Spinal cord (tissue), 10 donors: ENCODE results near the gene SGCA. TPM values are rescaled to one million over a fixed set of nuclear protein-coding genes. Genes with fewer than 3 reads are reported as not detected.

Source experiments
- DNase-seq, 6 donors: peaks; one replicate each; pipeline versions ENCODE4 v3.0.0 to v3.0.0-alpha.2; 2013 to 2015; ENCODE audit warnings: low spot score in 6 of 6, low read depth in 4 of 6
- H3K27ac ChIP-seq: one replicate; pipeline ENCODE4 v1.5.1; 2013; ENCODE audit warnings: low read depth, low read length, control low read depth
- H3K27me3 ChIP-seq: one replicate; pipeline ENCODE4 v1.6.1; 2013; ENCODE audit warnings: low read length; ENCODE audit not compliant: control insufficient read depth, insufficient read depth
- H3K36me3 ChIP-seq: one replicate; pipeline ENCODE4 v1.6.1; 2013; ENCODE audit warnings: low read length; ENCODE audit not compliant: control insufficient read depth, insufficient read depth
- H3K4me1 ChIP-seq: one replicate; pipeline ENCODE4 v1.6.1; 2013; ENCODE audit warnings: low read length; ENCODE audit not compliant: control insufficient read depth, insufficient read depth
- H3K4me3 ChIP-seq: one replicate; pipeline ENCODE4 v1.5.1; 2013; ENCODE audit warnings: low read depth, low read length, control low read depth
- H3K9me3 ChIP-seq: one replicate; pipeline ENCODE4 v1.6.1; 2013; ENCODE audit warnings: low read length; ENCODE audit not compliant: control insufficient read depth, insufficient read depth
- WGBS: methylation state at CpG from one replicate; pipeline ENCODE4 v1.1.5; 2013; ENCODE audit warnings: missing lambda C conversion rate; ENCODE audit not compliant: insufficient coverage; 5-methylcytosine and 5-hydroxymethylcytosine counted together
- polyA plus RNA-seq, 2 donors: library from polyadenylated mRNA; unstranded; fragments of 120-200 nt; gene quantifications; one replicate each; pipeline ENCODE4 v1.2.1, GENCODE V29; 2013; ENCODE audit not compliant: insufficient read length in 2 of 2
- total RNA-seq, 2 donors: library from RNA; depleted of rRNA in 1 of 2; stranded (reverse); fragments of 120-200 nt in 1 of 2; fragments of >200 nt in 1 of 2; gene quantifications; one replicate each; pipeline versions ENCODE4 v1.2.3 to v1.2.4, GENCODE V29; 2013 to 2014
- donor health status: healthy.

SGCA gene
- total and polyA plus RNA-seq, 4 donors = 0.72 to 3.0 (median 1.2) TPM

DNA sequence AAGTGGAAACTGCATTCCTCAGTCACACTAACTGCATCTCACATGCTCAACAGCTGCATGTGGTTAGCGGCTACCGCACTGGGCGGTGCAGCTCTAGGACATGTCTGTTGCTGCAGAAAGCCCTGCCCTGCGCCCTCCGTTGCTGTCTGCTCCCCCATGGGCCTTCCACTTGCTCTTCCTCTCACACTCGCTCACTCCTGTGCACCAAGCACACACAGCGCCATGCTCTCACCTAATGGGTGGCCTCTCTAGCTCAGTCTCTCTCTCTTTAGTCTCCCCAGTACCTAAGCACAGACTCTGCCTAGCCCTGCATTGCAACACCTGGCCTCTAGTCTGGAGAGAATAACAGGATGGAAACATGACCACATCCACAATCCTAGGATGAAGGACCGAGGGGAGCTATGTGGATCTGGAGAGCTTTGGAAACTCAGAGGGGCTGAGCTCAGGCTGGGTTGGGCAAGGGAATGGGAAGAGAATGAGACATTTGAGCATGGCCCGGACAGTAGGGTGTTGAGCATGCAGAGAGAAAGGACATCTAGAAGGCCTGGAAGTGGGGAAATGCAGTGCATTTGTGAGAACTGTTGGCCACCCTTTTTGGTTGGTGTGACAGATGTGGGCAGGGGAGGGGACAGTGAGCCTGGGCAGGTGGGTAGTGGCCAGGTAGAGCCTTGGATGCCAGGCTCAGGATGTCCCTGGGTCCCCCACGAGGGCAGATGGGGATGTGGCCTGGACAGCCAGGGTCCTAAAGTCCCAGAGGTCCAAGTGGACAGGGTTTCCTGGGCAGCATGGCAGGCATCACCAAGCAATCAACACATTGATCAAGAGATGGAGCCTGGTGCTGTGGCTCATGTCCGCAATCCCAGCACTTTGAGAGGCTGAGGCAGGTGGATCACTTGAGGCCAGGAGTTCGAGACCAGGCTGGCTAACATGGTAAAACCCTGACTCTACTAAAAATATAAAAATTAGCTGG, 16.1 kb downstream of the SGCA start:
- no peak overlapping the region for H3K4me3 ChIP-seq
- no peaks in the 10 kb centered on the region for H3K9me3 ChIP-seq
- peaks cover 3% of the 10 kb centered on the region for H3K36me3 ChIP-seq
- peaks cover 43% of the 10 kb centered on the region for H3K4me1 ChIP-seq
- no peaks in the 10 kb centered on the region for H3K27me3 ChIP-seq
- no peak for DNase-seq
- peak overlapping the region; percentile 80 for H3K27ac ChIP-seq
- 73% methylated on average over 11 of the region's 12 CpGs for WGBS

GRCh38 chr17:50182783-50183420, 17.1 kb downstream of the SGCA start:
- DNase-seq = no peak
- Histone ChIP-seq H3K36me3 (peaks cover 3% of the 10 kb centered on the region), H3K27ac (no peak overlapping the region), H3K4me3 (no peak overlapping the region), H3K9me3 (no peaks in the 10 kb centered on the region), H3K4me1 (peaks cover 32% of the 10 kb centered on the region), H3K27me3 (no peaks in the 10 kb centered on the region)
- 82% methylated on average over 12 of the region's 18 CpGs for WGBS

- H3K4me1 ChIP-seq = peaks cover 26% of the 10 kb centered on the region
- WGBS = 72% methylated on average over 10 of the region's 12 CpGs
- H3K27me3 ChIP-seq = no peaks in the 10 kb centered on the region
- H3K9me3 ChIP-seq = no peaks in the 10 kb centered on the region
- DNase-seq = no peak
- H3K4me3 ChIP-seq = no peak overlapping the region
- no peak overlapping the region for H3K27ac ChIP-seq
- peaks cover 3% of the 10 kb centered on the region for H3K36me3 ChIP-seq
These were observed 17.7 kb downstream of the SGCA start for GRCh38 chr17:50183421-50183994.

DNA sequence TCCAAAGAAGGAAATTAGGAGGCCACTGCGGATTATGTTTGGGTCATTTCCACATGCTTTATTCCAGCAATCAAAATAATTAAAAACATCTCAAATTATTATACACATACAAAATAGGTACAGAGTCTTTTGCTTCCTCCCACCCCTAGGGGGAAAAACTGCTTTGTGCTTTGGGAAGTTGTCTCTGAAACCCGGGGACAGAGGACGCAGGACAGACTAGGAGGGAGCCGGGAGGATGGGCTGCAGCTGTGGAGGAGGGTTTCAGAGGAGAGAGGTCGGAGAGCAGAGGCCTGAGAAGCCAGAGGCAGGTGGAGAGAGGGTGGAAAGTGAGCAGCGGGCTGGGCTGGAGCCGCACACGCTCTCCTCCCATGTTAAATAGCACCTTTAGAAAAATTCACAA, 18.3 kb downstream of the SGCA start:
- DNase-seq = no peak
- WGBS = no CpG with 5 or more reads among the region's 8 CpGs
- Histone ChIP-seq H3K27ac (no peak overlapping the region), H3K36me3 (peaks cover 3% of the 10 kb centered on the region), H3K4me1 (peaks cover 25% of the 10 kb centered on the region), H3K27me3 (no peaks in the 10 kb centered on the region), H3K9me3 (no peaks in the 10 kb centered on the region), H3K4me3 (no peak overlapping the region)

DNA sequence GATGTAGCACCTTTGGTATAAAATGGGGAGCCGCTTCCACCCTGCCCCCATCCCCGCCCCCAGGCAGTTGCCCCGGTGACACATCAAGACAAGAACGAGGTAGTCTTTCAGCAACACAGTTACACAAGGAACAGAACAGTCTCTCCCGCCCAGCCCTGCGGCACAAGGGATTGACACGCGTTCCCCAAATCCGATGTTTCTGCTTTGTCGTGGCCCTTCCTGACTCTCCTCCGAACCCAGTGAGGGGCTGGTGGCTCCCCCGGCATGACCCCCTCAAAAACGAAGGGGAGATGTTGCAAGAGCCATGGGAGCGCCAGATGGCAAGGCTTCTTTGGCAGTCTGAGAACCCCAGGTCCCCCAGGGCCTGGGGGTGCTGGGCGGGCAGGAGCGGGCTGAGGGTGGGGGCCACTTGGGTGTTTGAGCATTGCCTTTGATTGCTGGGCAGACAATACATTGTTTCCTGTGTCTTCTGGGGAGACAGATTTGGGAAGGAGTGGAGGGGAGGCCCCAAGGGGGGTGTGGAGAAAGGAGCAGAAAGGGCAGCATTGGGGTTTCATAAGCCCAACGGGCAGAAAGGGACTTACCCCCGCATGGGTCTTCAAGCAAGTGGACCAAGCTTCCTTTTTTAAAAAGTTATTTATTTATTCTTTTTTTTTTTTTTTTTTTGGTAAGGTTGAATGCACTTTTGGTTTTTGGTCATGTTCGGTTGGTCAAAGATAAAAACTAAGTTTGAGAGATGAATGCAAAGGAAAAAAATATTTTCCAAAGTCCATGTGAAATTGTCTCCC, 19.0 kb downstream of the SGCA start:
- DNase-seq = no peak
- H3K9me3 ChIP-seq = no peaks in the 10 kb centered on the region
- H3K4me3 ChIP-seq = no peak overlapping the region
- H3K27ac ChIP-seq = peak overlapping the region; percentile 43
- H3K27me3 ChIP-seq = no peaks in the 10 kb centered on the region
- H3K36me3 ChIP-seq = peaks cover 3% of the 10 kb centered on the region
- 44% methylated on average over 14 of the region's 19 CpGs for WGBS
- peaks cover 25% of the 10 kb centered on the region for H3K4me1 ChIP-seq

DNA sequence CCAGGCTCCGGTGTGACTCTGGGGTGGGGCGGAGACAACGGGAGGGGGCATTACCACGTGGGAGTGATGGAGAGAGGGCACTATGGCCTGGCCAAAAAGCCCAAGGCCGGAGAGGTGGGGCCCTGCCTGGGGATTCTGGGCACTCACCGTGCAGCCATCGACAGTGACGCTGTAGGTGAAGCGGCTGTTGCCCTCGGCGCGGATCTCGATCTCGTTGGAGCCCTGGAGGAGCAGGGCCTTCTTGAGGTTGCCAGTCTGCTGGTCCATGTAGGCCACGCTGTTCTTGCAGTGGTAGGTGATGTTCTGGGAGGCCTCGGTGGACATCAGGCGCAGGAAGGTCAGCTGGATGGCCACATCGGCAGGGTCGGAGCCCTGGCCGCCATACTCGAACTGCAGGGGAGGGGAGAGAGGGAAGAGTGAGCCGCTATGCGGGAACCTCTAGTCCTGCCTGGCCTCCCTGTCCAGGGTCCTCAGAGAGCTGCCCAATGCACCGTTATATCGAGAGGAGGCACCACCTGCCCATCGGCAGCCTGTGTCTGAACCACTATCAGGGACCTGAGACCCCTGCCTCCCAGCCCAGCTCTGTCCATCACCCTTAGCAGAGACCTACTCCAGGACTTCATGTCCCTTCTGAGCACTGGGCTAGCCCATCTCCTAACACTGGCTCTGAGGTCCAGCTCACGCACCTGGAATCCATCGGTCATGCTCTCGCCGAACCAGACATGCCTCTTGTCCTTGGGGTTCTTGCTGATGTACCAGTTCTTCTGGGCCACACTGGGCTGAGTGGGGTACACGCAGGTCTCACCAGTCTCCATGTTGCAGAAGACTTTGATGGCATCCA, 20.0 kb downstream of the SGCA start:
- Histone ChIP-seq H3K4me3 (no peak overlapping the region), H3K27ac (peak overlapping the region; percentile 15), H3K36me3 (peaks cover 3% of the 10 kb centered on the region), H3K9me3 (no peaks in the 10 kb centered on the region), H3K27me3 (no peaks in the 10 kb centered on the region), H3K4me1 (peaks cover 21% of the 10 kb centered on the region)
- DNase-seq = no peak
- WGBS = 88% methylated on average over 31 of the region's 31 CpGs

- 93% methylated on average over 18 of the region's 24 CpGs for WGBS
- Histone ChIP-seq H3K27ac (peak overlapping the region; percentile 64), H3K4me3 (no peak overlapping the region), H3K4me1 (peaks cover 13% of the 10 kb centered on the region), H3K9me3 (no peaks in the 10 kb centered on the region), H3K36me3 (peaks cover 3% of the 10 kb centered on the region), H3K27me3 (no peaks in the 10 kb centered on the region)
- DNase-seq = no peak
These were observed 21.0 kb downstream of the SGCA start for GRCh38 chr17:50186661-50187393.

DNA sequence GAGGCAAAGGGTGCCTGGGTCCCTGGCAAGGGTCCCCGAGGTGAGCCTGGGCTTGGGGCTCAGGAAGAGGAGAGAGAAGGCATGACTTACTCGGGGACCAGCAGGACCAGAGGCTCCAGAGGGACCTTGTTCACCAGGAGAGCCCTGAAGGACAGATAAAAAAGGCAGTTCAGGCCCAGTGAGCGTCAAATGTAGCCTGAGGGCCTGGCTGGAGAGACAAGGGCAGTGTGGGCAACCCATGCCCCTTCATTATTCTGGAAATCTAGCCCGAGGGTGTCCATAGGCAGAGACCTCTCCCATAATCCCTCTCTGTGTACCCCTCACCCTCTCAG, 21.6 kb downstream of the SGCA start:
- WGBS = 83% methylated on average over 3 of the region's 4 CpGs

More for the DNA sequence above, 21.6 kb downstream of the SGCA start:
- no peaks in the 10 kb centered on the region for H3K9me3 ChIP-seq
- H3K27ac ChIP-seq = peak overlapping the region; percentile 64
- no peaks in the 10 kb centered on the region for H3K27me3 ChIP-seq
- no peak overlapping the region for H3K4me3 ChIP-seq
- peaks cover 8% of the 10 kb centered on the region for H3K4me1 ChIP-seq
- DNase-seq = no peak
- H3K36me3 ChIP-seq = peaks cover 3% of the 10 kb centered on the region
